CD1c-positive myeloid dendritic cell (primary cell): ENCODE measurements around the gene POLE3.
"Not testable (repeated sequence)": the region's sequence is repeated elsewhere in the genome, so short reads cannot be mapped to it uniquely, and the experiment has no call there.

Source experiments
- DNase-seq: peaks from one replicate; pipeline ENCODE4 v3.0.0-alpha.2; 2016; ENCODE audit errors: extremely low spot score

POLE3 gene

GRCh38 chr9:113403646-113404045 is 6.8 kb downstream of the POLE3 start:
- peak; percentile 72 for DNase-seq

GRCh38 chr9:113401027-113401792 is 9.3 kb downstream of the POLE3 start, which contains the start of gene ALAD:
Gene ALAD, minus strand, starts transcription at chr9:113401284. Its CDS starts 7,725 bp downstream, at chr9:113393559.
- DNase-seq, result peak; percentile 100

DNA sequence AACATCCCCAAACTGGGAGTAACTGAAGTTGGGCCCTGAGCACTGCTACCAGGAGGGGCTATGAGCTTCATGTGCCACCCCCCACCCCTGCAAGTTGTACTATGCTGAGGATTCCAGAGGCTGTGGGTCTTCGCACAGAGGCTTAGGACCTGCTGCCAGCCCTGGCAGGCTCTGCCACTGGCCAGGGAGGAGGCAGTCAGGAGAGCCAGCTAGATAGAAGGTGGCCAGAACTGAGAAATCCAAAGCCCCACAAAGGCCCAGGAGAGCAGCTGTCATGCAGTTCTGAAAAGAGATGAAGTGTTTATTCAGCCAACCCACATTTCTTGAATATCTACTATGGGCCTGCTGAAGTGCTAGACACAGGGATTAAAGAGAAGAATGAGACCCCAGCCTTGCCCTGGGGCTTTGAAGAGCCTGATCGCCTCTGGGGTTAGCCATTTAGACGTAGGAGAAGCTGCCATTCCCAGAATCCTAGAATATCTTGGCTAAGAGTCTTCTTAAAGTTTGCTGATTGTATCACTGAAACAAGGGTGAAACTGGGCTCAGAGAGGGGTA is 10.8 kb downstream of the POLE3 start:
- no peak for DNase-seq

- no peak for DNase-seq
Observed at GRCh38 chr9:113398796-113399195, 11.7 kb downstream of the POLE3 start.

- no peak for DNase-seq
Observed at GRCh38 chr9:113397203-113397631, 13.3 kb downstream of the POLE3 start.

DNA sequence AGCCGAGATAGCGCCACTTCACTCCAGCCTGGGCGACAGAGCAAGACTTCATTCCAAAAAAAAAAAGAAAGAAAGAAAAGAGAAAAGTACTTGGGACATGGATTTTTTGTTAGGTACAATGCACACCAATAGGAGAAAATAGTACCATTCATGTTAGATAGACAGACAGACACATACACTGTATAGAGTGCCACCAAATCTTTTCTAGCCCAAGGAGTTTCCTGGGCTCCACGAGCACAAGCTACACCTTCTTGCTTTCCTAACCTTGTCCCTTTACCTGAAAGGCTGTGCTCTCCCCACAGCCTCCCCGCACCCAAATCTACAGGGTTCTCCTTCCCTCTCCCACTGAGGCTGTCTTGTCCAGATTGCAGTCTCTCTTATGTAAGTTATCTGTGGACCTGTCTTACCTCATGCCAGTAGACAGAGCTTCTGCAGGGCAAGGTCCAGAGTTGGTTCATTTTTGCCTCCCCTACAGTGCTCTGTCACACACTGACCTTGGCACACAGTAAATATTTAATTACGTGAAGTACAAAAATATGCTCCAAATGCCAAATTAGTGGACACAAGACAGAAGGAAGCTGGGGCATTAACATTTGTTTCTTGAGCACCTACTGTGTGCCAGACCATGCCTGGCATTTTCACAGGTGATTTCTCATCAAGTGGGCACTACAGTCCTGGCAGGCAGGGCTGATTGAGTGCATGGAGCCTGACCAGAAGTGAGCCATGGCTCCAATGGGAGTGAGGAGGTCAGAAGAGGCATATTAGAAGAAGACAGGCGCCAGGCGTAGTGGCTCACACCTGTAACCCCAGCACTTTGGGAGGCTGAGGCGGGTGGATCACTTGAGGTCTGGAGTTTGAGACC is 15.2 kb downstream of the POLE3 start:
- no peak for DNase-seq

DNA sequence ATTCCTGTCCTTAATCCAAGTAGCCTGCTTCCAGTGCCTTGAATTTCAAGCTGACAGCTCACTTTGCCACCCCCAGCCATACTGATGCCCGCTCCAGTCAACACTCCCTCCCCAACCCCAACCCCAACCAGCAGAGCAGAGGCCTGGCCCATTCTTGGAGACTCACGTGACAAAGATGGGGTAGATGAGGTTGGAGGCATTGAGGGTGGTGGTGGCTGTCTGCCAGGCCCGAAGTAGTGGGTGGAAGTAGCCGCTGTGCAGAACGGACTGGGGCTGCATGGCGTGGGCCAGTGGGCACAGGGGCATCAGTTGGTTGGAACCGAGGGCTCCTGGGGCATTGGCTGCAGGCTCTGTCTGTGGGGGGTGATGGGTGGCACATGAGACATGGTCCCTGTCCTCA is 17.2 kb downstream of the POLE3 start:
- DNase-seq, result no peak

- no peak for DNase-seq
Observed at GRCh38 chr9:113391917-113392316, 18.6 kb downstream of the POLE3 start.

- no peak for DNase-seq
Observed at GRCh38 chr9:113390192-113390960, 20.1 kb downstream of the POLE3 start.

- DNase-seq, result no peak
Observed at GRCh38 chr9:113389451-113389850, 21.0 kb downstream of the POLE3 start.

GRCh38 chr9:113388833-113389232 is 21.6 kb downstream of the POLE3 start:
- DNase-seq, result no peak

DNA sequence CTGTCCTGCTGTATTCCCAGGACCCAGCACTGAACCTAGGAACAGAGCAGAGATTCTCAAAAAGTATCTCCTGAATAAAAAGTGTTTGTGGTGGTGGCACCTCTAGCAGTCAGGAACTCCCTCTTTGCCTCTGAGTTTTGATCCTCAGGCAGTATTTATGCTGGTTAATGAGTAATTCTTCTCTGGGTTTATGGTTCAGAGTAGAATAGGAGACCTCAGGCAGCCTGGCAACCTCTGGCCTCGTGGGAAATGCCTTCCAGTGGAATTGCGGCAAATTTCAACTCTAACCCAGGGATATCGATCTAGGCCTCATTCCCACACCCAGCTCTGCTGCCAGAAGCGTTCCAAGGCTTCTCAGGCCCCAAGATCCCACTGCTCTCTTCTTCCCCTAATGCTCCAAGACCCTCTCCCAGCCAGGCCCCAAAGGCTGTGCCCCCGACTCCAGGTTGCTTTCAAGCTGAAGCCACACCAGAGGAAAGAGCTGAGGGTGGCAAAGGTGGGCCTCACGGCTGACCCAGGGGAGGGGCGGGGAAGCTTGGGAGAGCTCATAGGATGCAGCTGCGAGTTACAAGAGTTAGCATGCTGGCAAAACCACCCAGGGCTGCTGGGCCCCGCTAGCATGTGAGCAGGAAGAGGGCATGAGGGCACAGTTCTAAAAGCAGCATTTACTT is 22.8 kb downstream of the POLE3 start:
- DNase-seq, result no peak

- DNase-seq, result no peak
Observed at GRCh38 chr9:113386571-113387393, 23.7 kb downstream of the POLE3 start.

- DNase-seq, result no peak
Observed at GRCh38 chr9:113381909-113382411, 28.5 kb downstream of the POLE3 start.

DNA sequence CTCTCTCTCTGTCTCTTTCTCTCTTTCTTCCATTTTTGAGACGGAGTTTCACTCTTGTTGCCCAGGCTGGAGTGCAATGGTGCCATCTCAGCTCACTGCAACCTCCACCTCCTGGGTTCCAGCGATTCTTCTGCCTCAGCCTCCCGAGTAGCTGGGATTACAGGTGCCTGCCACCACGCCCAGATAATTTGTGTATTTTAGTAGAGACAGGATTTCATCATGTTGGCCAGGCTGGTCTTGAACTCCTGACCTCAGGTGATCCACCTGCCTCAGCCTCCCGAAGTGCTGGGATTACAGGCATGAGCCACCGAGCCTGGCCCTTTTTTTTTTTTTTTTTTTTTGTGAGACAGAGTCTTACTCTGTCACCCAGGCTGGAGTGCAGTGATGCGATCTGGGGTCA is 29.0 kb downstream of the POLE3 start:
- not testable (repeated sequence) for DNase-seq

DNA sequence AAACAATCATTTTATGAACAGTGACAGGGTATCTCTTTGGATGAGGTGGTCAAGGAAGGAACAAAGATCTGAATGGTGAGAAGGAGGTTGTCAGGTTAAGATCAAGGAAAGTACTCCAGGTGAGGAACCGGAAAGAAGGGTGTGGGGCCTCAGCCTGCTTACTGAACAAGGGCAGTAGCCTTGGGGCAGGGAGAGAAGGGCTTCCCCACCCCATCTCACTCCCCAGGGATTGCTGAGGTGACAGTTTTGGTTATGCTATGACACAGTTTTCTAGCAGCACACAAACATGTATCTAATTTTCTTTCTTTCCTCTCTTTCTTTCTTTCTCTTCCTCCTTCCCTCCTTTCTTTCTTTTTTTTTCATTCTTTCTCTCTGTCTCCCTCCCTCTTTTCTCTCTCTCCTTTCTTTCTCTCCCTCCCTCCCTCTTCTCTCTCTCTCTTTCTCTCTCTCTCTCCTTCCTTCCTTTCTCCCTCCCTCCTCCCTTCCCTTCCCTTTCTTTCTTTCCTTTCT is 29.6 kb downstream of the POLE3 start:
- DNase-seq, result no peak

DNA sequence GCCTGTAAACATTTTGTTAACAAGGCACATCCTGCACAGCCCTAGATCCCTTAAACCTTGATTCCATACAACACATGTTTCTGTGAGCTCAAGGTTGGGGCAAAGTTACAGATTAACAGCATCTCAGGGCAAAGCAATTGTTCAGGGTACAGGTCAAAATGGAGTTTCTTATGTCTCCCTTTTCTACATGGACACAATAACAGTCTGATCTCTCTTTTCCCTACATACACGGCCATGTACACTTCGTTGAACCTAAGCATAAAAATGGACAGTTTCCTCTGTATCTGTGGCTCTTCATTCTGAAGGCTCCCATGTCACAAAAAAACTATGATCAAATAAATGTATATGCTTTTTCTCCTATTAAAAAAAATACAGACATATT is 30.7 kb downstream of the POLE3 start:
- not testable (repeated sequence) for DNase-seq

DNA sequence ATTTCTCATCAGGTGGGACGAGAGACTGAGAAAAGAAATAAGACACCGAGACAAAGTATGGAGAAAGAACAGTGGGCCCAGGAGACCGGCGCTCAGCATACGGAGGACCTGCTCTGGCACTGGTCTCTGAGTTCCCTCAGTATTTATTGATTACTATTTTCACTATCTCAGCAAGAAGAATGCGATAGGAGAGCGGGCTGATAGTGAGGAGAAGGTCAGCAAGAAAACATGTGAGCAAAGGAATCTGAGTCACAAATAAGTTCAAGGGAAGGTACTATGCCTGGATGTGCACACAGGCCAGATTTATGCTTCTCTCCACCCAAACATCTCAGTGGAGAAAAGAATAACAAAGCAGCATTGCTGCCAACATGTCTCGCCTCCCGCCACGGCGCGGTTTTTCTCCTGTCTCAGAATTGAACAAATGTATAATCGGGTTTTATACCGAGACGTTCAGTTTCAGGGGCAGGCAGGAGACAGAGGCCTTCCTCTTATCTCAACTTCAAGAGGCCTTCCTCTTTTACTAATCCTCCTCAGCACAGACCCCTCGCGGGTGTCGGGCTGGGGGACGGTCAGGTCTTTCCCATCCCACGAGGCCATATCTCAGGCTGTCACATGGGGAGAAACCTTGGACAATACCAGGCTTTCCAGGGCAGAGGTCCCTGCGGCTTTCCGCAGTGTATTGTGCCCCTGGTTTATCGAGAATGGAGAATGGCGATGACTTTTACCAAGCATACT is 31.2 kb downstream of the POLE3 start:
- DNase-seq, result not testable (repeated sequence)
